Gastrocnemius medialis (tissue), 4 donors: Measurements from ENCODE around the gene GOLGA8K. TPM values are rescaled to one million over a fixed set of nuclear protein-coding genes. Genes with fewer than 3 reads are reported as not detected.
A peak's percentile ranks its signal among the peaks of the same experiment; 100 is the strongest.
"Not testable (repeated sequence)": the region's sequence is repeated elsewhere in the genome, so short reads cannot be mapped to it uniquely, and the experiment has no call there.

Source experiments
- ATAC-seq, 2 donors: fragments of 150-250 bp; one replicate each; pipeline ENCODE4 v1.9.1; 2016
- DNase-seq, 2 donors: peaks; one replicate each; pipeline ENCODE4 v3.0.0-alpha.2; 2019
- H3K27ac ChIP-seq, 4 donors: fragments of 200-600 bp; sonication (generic); 1 replicate in 1 of 4; 2 replicates in 3 of 4; pipeline ENCODE4 v1.5.1; 2016 to 2018; ENCODE audit warnings: mild to moderate bottlenecking in 2 of 4, moderate library complexity in 1 of 4
- H3K27me3 ChIP-seq, 3 donors: fragments of 200-600 bp; sonication (generic) in 2 of 3; 1 replicate in 1 of 3; 2 replicates in 2 of 3; pipeline versions ENCODE4 v1.5.1 to v1.6.0; 2016 to 2019; ENCODE audit warnings: mild to moderate bottlenecking in 1 of 3, moderate library complexity in 1 of 3
- H3K36me3 ChIP-seq, 2 donors: fragments of 200-600 bp; sonication (generic) in 1 of 2; one replicate each; pipeline ENCODE4 v1.5.1; 2017 to 2018
- H3K4me1 ChIP-seq, 2 donors: fragments of 200-600 bp; sonication (generic) in 1 of 2; one replicate each; pipeline ENCODE4 v1.5.1; 2016 to 2017; ENCODE audit warnings: mild to moderate bottlenecking in 2 of 2
- H3K4me3 ChIP-seq, 4 donors: fragments of 200-600 bp; sonication (generic) in 3 of 4; 1 replicate in 1 of 4; 2 replicates in 3 of 4; pipeline ENCODE4 v1.5.1; 2016 to 2019; ENCODE audit warnings: mild to moderate bottlenecking in 2 of 4
- H3K9me3 ChIP-seq, 3 donors: fragments of 200-600 bp; sonication (generic) in 2 of 3; 1 replicate in 1 of 3; 2 replicates in 2 of 3; pipeline ENCODE4 v1.5.1; 2016 to 2019
- in situ Hi-C, 4 donors: fragments of 200-750 bp; cut with MboI; loops; one replicate each; pipeline versions ENCODE4 v1.15.0 to v1.8.0; 2017; ENCODE audit warnings: low sequenced_read_pairs in 4 of 4
- intact Hi-C: fragments of 100-400 bp; cut with DNase I; formaldehyde crosslinking; loops from one replicate; pipeline ENCODE4 v1.15.1; 2023; ENCODE audit warnings: low total_unique reads
- total RNA-seq, 4 donors: library from RNA; depleted of rRNA; stranded (reverse); fragments of >200 nt; gene quantifications; one replicate each; pipeline versions ENCODE4 v1.1.0 to v1.2.3, GENCODE V29; 2016

The GOLGA8K gene
- total RNA-seq, 4 donors from 2014 or later, result not detected

GRCh38 chr15:32374185-32374584, 28.9 kb downstream of the GOLGA8K start:
- H3K27me3 ChIP-seq, H3K9me3 ChIP-seq, H3K36me3 ChIP-seq, DNase-seq, ATAC-seq, intact Hi-C loops, in situ Hi-C loops, H3K4me3 ChIP-seq, H3K4me1 ChIP-seq, H3K27ac ChIP-seq: not testable (repeated sequence)

DNA sequence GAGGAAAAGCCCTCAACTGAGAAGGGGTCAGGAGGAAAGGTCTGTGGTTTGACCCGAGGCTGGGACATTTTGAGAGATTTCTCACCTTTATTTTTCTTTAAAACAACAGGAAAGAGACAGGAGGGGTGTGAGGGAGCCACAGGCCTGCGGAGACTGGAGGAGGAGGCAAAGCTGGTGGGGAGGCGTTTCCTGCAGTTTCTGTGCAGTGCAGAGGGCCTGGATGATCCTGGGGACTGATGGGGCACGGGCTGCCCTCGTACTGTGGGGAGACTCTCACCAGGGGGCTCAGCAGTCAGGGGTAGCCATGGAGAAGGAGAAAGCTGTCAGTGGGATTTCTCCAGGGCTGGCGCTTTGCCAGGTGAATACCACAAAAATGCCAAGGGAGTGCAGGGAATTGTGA, 29.4 kb downstream of the GOLGA8K start:
- H3K4me1 ChIP-seq, H3K9me3 ChIP-seq, H3K27me3 ChIP-seq, in situ Hi-C loops, H3K4me3 ChIP-seq, ATAC-seq, H3K36me3 ChIP-seq, DNase-seq, H3K27ac ChIP-seq, intact Hi-C loops: not testable (repeated sequence)

DNA sequence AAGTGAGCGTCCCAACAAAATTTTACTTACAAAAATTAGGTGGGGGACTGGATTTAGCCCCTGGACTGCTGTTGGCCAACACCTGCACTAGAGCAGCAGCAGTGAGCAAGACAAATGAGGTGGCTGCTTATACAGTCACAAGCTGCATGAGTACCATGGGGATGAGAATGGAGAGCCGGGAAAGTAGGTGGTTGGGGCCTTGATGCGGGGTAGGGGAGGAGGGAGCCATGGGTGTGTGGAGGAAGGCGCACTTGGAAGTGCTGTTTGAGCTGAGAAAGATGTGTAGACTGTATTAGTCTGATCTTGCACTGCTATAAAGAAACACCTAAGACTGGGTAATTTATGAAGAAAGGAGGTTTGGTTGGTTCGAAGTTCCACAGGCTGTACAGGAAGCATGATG, 31.0 kb downstream of the GOLGA8K start:
- not testable (repeated sequence) for DNase-seq, H3K9me3 ChIP-seq

GRCh38 chr15:32370526-32370925, 32.6 kb downstream of the GOLGA8K start:
- H3K36me3 ChIP-seq, H3K4me3 ChIP-seq, H3K27ac ChIP-seq, intact Hi-C loops, in situ Hi-C loops, H3K9me3 ChIP-seq, DNase-seq, H3K27me3 ChIP-seq, H3K4me1 ChIP-seq: not testable (repeated sequence)
- ATAC-seq, result peak in 1 of 2 donors; percentile 77

More for the DNA sequence above, 31.0 kb downstream of the GOLGA8K start:
- H3K4me3 ChIP-seq, H3K27me3 ChIP-seq, H3K4me1 ChIP-seq, ATAC-seq, in situ Hi-C loops, H3K27ac ChIP-seq, H3K36me3 ChIP-seq, intact Hi-C loops: not testable (repeated sequence)

- intact Hi-C loops, H3K27ac ChIP-seq, H3K9me3 ChIP-seq, H3K36me3 ChIP-seq, in situ Hi-C loops, ATAC-seq, H3K4me1 ChIP-seq, DNase-seq, H3K4me3 ChIP-seq, H3K27me3 ChIP-seq: not testable (repeated sequence)
These were observed 33.0 kb downstream of the GOLGA8K start for GRCh38 chr15:32370064-32370463.

DNA sequence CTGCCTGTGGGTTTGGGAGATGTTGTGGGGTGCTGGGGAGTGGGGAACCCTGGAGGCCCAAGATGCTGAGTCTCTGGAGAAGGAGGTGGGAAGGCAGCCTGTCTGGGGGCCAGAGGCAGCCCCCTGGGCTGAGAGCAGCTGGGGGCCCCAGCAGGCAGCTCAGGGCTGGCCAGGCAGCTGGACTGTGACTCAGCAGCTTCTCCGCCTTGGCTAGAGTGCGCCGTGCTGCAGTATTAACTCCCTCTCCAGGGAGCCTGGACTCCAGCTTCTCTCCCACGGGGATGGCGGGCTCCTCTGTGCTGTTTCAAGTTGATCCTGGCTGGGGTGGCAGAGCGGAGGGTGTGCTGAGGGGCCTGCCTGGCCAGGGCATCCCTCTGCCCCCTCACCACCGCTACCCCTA, 36.6 kb downstream of the GOLGA8K start:
- H3K36me3 ChIP-seq, H3K4me3 ChIP-seq, H3K9me3 ChIP-seq, H3K27ac ChIP-seq, DNase-seq, ATAC-seq, H3K27me3 ChIP-seq, intact Hi-C loops, H3K4me1 ChIP-seq, in situ Hi-C loops: not testable (repeated sequence)

GRCh38 chr15:32365955-32366354, 37.1 kb downstream of the GOLGA8K start:
- H3K9me3 ChIP-seq, H3K27me3 ChIP-seq, in situ Hi-C loops, DNase-seq, H3K27ac ChIP-seq, intact Hi-C loops, H3K4me1 ChIP-seq, H3K36me3 ChIP-seq, H3K4me3 ChIP-seq, ATAC-seq: not testable (repeated sequence)

DNA sequence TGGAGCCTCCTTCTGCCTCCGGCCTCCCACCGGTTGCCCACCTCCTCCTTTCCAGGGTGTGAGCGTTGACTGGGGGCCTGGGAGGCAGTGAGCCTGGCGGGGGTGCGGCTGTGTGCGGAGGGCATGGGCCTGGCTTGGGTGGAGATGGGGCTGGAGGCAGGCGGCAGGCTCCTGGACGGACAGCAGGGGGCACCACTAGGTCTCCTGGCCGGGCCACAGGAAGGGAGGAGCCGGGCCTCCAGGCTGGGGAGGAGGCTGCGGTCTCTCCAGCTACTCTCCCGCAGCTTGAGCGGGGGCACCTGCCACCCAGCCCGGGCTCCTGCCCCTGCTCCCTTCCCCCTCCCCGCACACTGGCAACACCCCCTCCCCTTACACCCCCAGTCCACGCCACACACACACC, 38.1 kb downstream of the GOLGA8K start:
- H3K36me3 ChIP-seq, ATAC-seq, H3K4me1 ChIP-seq, H3K27me3 ChIP-seq, H3K4me3 ChIP-seq, intact Hi-C loops, DNase-seq, H3K27ac ChIP-seq, in situ Hi-C loops, H3K9me3 ChIP-seq: not testable (repeated sequence)

DNA sequence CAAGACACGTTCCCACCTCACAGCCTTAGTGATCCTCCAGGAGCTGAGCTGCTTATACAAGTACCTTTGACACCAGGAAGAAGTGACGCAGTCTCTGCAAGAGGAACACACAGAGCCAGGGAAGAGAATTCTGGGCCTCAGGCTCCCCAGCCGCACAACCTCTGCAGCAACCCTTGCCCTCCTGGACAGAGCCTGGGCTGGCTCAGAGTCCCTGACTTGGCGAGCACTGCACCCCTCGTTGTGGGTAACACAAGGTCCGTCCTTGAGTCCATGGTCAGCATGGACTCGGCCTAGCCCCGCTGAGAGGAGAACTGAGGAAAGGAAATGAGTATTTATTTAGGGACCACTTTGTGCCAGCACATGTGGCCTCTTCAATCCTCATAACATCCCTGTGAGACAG, 39.6 kb downstream of the GOLGA8K start:
- H3K4me3 ChIP-seq, H3K27me3 ChIP-seq, intact Hi-C loops, in situ Hi-C loops, H3K27ac ChIP-seq, H3K36me3 ChIP-seq, H3K9me3 ChIP-seq, DNase-seq, ATAC-seq, H3K4me1 ChIP-seq: not testable (repeated sequence)

DNA sequence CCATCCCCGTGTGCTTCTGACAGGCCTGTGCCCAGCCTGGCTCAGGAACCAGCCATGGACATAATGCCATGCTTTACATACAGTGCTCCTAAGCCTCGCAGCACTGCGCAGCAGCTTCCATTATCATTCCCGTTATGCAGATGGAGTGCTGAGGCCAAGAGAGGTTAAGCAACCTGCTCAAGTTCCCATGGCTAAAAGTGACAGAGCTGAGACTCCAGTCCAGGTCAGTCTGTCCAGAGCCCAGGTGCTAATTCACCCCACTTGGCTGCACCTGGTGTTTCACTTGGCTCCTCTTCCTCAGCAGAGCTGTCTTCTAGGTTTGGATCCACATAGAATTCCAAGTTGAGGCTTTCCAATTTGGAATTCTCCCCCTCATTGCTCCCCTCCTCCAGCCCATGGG, 41.4 kb downstream of the GOLGA8K start:
- ATAC-seq, H3K4me3 ChIP-seq, intact Hi-C loops, in situ Hi-C loops, H3K27ac ChIP-seq, H3K9me3 ChIP-seq, H3K27me3 ChIP-seq, DNase-seq, H3K36me3 ChIP-seq, H3K4me1 ChIP-seq: not testable (repeated sequence)

DNA sequence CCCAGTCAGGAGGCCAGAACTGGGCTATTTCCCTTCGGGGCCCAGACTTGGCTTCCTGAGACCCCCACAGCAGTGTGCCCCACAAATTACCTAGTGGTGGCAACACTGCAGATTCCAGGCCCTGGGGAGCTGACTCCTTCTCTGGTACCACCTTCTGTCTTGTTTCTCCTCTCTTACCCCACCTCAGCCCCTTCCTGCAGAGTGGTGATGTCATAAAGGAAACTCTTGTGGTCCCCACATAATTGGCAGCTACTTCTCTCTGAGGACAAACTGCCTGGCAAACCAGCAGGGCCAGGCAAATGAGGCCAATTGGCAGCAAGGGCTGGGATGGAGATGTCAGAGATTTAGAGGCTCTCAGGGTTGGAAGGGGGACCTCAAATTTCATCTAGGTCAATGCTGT, 44.6 kb downstream of the GOLGA8K start:
- H3K27me3 ChIP-seq, ATAC-seq, H3K4me1 ChIP-seq, in situ Hi-C loops, intact Hi-C loops, DNase-seq, H3K9me3 ChIP-seq, H3K4me3 ChIP-seq, H3K27ac ChIP-seq, H3K36me3 ChIP-seq: not testable (repeated sequence)

DNA sequence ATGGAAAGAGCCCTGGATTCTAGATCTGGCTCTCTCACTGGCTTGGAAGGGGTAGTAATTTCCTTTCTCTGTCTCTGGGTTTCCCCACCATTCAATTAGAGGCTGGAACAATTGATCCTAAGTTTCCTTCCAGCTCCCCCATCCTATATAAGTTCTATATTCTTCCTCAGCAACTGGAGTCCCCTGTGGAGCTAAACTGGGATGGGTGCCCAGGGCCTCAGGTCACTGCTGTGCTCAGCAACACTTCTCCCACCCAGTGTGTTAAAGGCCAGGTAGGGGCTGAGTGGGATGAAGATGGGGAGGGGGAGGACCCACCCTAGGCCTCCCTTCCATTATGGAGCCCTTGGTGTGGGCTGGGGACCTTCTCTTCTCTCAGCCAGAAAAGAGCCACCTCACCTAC, 46.2 kb downstream of the GOLGA8K start:
- H3K4me3 ChIP-seq, H3K27ac ChIP-seq, H3K27me3 ChIP-seq, in situ Hi-C loops, H3K9me3 ChIP-seq, H3K36me3 ChIP-seq, intact Hi-C loops, DNase-seq, ATAC-seq, H3K4me1 ChIP-seq: not testable (repeated sequence)

- H3K4me3 ChIP-seq, H3K4me1 ChIP-seq, H3K9me3 ChIP-seq, H3K36me3 ChIP-seq, intact Hi-C loops, DNase-seq, ATAC-seq, H3K27me3 ChIP-seq, in situ Hi-C loops, H3K27ac ChIP-seq: not testable (repeated sequence)
These were observed 50.3 kb downstream of the GOLGA8K start for GRCh38 chr15:32352748-32353147.
